Vagina (tissue), 2 donors: ENCODE measurements around the gene ADD1. TPM values are rescaled to one million over a fixed set of nuclear protein-coding genes. Genes with fewer than 3 reads are reported as not detected.
A peak's percentile ranks its signal among the peaks of the same experiment; 100 is the strongest.

Experiments
- DNase-seq, 2 donors: peaks; one replicate each; pipeline ENCODE4 v3.0.0-alpha.2; 2017; ENCODE audit errors: extremely low spot score in 2 of 2
- H3K27ac ChIP-seq: fragments of 200-600 bp; sonication (generic); one replicate; pipeline ENCODE4 v1.5.1; 2019
- H3K27me3 ChIP-seq: fragments of 200-600 bp; sonication (generic); one replicate; pipeline ENCODE4 v1.5.1; 2019
- H3K36me3 ChIP-seq, 2 donors: fragments of 200-600 bp; sonication (generic); one replicate each; pipeline ENCODE4 v1.5.1; 2017 to 2019
- H3K4me1 ChIP-seq: fragments of 200-600 bp; sonication (generic); one replicate; pipeline ENCODE4 v1.5.1; 2019
- H3K4me3 ChIP-seq, 2 donors: fragments of 200-600 bp; sonication (generic); 1 replicate in 1 of 2; 2 replicates in 1 of 2; pipeline ENCODE4 v1.5.1; 2016 to 2019
- H3K9me3 ChIP-seq: fragments of 200-600 bp; sonication (generic); one replicate; pipeline ENCODE4 v1.5.1; 2019
- CTCF ChIP-seq, 3 experiments: fragments of 450-650 bp in 2 of 3; fragments of 200-600 bp in 1 of 3; sonication (generic) in 1 of 3; IDR thresholded peaks; one replicate each; pipeline ENCODE4 v1.5.1; 2017 to 2019; ENCODE audit warnings: antibody characterized with exemption in 3 of 3, mild to moderate bottlenecking in 2 of 3, moderate library complexity in 2 of 3
- POLR2A ChIP-seq, 2 donors: fragments of 450-650 bp; IDR thresholded peaks; one replicate each; pipeline ENCODE4 v1.6.1; 2017; ENCODE audit warnings: antibody characterized with exemption in 2 of 2, mild to moderate bottlenecking in 2 of 2, moderate library complexity in 2 of 2
- POLR2AphosphoS5 ChIP-seq, 2 donors: sonication (generic); formaldehyde crosslinking; IDR thresholded peaks; one replicate each; pipeline ENCODE4 v1.9.0; 2017; ENCODE audit warnings: antibody characterized with exemption in 2 of 2, mild to moderate bottlenecking in 2 of 2, low read depth in 1 of 2; ENCODE audit not compliant: insufficient read depth in 1 of 2
- intact Hi-C: fragments of 100-400 bp; cut with DNase I; formaldehyde crosslinking; loops from one replicate; pipeline ENCODE4 v1.15.1; 2023
- total RNA-seq: library from RNA; depleted of rRNA; stranded (reverse); fragments of >200 nt; gene quantifications from one replicate; pipeline ENCODE4 v1.2.3, GENCODE V29; 2016

Gene ADD1
- total RNA-seq, 1 donor from 2014 or later: 228 TPM

- H3K27me3 ChIP-seq: no peaks in the 10 kb centered on the region
- H3K4me3 ChIP-seq: no peak overlapping the region
- no peaks in the 10 kb centered on the region for H3K9me3 ChIP-seq
- no peak for TF ChIP-seq POLR2A (IDR thresholded peaks at IDR 0.05)
- TF ChIP-seq POLR2AphosphoS5 (IDR thresholded peaks at IDR 0.05; ENCODE audit: insufficient read depth in 1 of 2, low read depth in 1 of 2): no peak
- TF ChIP-seq CTCF (IDR thresholded peaks at IDR 0.05): no peak
- H3K4me1 ChIP-seq: peaks cover 18% of the 10 kb centered on the region
- intact Hi-C loops: no loop called here
- peaks cover 0 to 54% of the 10 kb centered on the region in 2 donors for H3K36me3 ChIP-seq
- H3K27ac ChIP-seq: no peak overlapping the region
- no peak for DNase-seq
These were observed 85.8 kb downstream of the ADD1 start for GRCh38 chr4:2929469-2929868.

- Histone ChIP-seq H3K4me1 (peaks cover 21% of the 10 kb centered on the region), H3K27ac (no peak overlapping the region), H3K9me3 (no peaks in the 10 kb centered on the region), H3K27me3 (no peaks in the 10 kb centered on the region), H3K4me3 (no peak overlapping the region), H3K36me3 (peaks cover 0 to 47% of the 10 kb centered on the region in 2 donors)
- DNase-seq: no peak
- intact Hi-C loops: loop anchor here (10.0 kb wide), 1 partner anchor 175 kb away; the partner anchor contains the start of gene TNIP2
- TF ChIP-seq POLR2A (IDR thresholded peaks at IDR 0.05) (no peak), POLR2AphosphoS5 (IDR thresholded peaks at IDR 0.05; ENCODE audit: insufficient read depth in 1 of 2, low read depth in 1 of 2) (no peak), CTCF (IDR thresholded peaks at IDR 0.05) (no peak)
These were observed 86.6 kb downstream of the ADD1 start for GRCh38 chr4:2930135-2930757.

- TF ChIP-seq POLR2A (IDR thresholded peaks at IDR 0.05): no peak
- no peak for TF ChIP-seq CTCF (IDR thresholded peaks at IDR 0.05)
- TF ChIP-seq POLR2AphosphoS5 (IDR thresholded peaks at IDR 0.05; ENCODE audit: insufficient read depth in 1 of 2, low read depth in 1 of 2): no peak
- H3K27me3 ChIP-seq: no peaks in the 10 kb centered on the region
- H3K27ac ChIP-seq: no peak overlapping the region
- DNase-seq: no peak
- intact Hi-C loops: loop anchor here (10.0 kb wide), 1 partner anchor 176 kb away; the partner anchor contains the start of gene TNIP2
- no peak overlapping the region for H3K4me3 ChIP-seq
- peaks cover 28% of the 10 kb centered on the region for H3K4me1 ChIP-seq
- H3K36me3 ChIP-seq: peaks cover 0 to 42% of the 10 kb centered on the region in 2 donors
- H3K9me3 ChIP-seq: no peaks in the 10 kb centered on the region
These were observed 87.3 kb downstream of the ADD1 start for GRCh38 chr4:2930758-2931511.

GRCh38 chr4:2931512-2932301 lies 88.1 kb downstream of the ADD1 start:
- H3K4me1 ChIP-seq: peaks cover 36% of the 10 kb centered on the region
- no peak overlapping the region for H3K27ac ChIP-seq
- intact Hi-C loops: loop anchor here (10.0 kb wide), 1 partner anchor 177 kb away; the partner anchor contains the start of gene TNIP2
- H3K9me3 ChIP-seq: no peaks in the 10 kb centered on the region
- DNase-seq: no peak
- H3K36me3 ChIP-seq: peaks cover 0 to 34% of the 10 kb centered on the region in 2 donors
- no peaks in the 10 kb centered on the region for H3K27me3 ChIP-seq
- TF ChIP-seq POLR2AphosphoS5 (IDR thresholded peaks at IDR 0.05; ENCODE audit: insufficient read depth in 1 of 2, low read depth in 1 of 2): peak in 1 of 2 donors; percentile 44
- no peak for TF ChIP-seq POLR2A (IDR thresholded peaks at IDR 0.05)
- TF ChIP-seq CTCF (IDR thresholded peaks at IDR 0.05): no peak
- H3K4me3 ChIP-seq: no peak overlapping the region
